ENCODE data around the gene POLE. TPM values are rescaled to one million over a fixed set of nuclear protein-coding genes. Genes with fewer than 3 reads are reported as not detected.

POLE gene
- total and polyA plus RNA-seq, 9 of the 15 experiments (the other 6 are each of a cell fraction or from before 2014, with no cell fraction given), result 2.4 to 154 (median 49.6) TPM

DNA sequence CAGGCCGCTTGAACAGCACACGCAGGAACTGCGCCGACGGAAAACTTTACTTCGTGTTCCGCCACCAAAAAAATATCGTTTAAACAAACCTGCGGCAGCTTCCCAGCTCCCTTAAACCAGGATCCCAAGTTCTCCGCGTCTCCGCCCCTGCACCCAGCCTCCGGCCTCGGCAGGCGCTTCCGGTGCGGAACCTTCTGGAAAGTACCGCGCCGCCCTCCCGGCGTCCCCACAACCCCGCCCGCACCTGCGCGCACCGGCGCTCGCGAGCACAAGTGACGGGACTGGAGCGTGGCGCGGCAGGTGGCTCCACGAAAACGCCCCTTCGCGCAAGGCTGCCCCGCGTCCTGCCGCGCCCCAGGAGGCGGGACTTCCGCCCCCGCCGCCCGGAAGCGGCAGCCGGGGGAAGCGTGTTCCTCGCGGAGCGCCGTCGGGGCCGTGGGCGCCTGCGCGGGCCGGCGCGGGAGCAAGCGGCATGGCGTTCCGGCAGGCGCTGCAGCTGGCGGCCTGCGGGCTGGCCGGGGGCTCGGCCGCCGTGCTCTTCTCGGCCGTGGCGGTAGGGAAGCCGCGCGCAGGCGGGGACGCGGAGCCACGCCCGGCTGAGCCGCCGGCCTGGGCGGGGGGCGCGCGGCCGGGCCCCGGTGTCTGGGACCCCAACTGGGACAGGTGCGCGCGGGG, 23.4 kb upstream of the POLE start, which contains the start of gene PGAM5 (continued):
- TF ChIP-seq, protein P1, sequence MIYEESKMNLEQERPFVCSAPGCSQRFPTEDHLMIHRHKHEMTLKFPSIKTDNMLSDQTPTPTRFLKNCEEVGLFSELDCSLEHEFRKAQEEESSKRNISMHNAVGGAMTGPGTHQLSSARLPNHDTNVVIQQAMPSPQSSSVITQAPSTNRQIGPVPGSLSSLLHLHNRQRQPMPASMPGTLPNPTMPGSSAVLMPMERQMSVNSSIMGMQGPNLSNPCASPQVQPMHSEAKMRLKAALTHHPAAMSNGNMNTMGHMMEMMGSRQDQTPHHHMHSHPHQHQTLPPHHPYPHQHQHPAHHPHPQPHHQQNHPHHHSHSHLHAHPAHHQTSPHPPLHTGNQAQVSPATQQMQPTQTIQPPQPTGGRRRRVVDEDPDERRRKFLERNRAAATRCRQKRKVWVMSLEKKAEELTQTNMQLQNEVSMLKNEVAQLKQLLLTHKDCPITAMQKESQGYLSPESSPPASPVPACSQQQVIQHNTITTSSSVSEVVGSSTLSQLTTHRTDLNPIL (CRISPR knock-in tag; IDR thresholded peaks at IDR 0.05), result no peak
- TF ChIP-seq ZNF121 (CRISPR knock-in tag; conservative IDR thresholded peaks at IDR 0.05), result no peak
- peak; percentile 33; the same call in 1 of the 2 replicates for TF ChIP-seq TOE1 (IDR thresholded peaks at IDR 0.05; ENCODE audit: borderline replicate concordance)
- no peak for TF ChIP-seq TOE1 (CRISPR knock-in tag; IDR thresholded peaks at IDR 0.05; ENCODE audit: borderline replicate concordance, low read depth)
- peak; percentile 74 for TF ChIP-seq POLR2AphosphoS5 (IDR thresholded peaks at IDR 0.05; ENCODE audit: control insufficient read depth, insufficient read depth, low read depth, low read length)
- peak; percentile 61 for TF ChIP-seq RBM22 (IDR thresholded peaks at IDR 0.05; ENCODE audit: low read depth, low read length, poor library complexity, severe bottlenecking)
- TF ChIP-seq XRCC4 (IDR thresholded peaks at IDR 0.05; ENCODE audit: extremely low read depth, insufficient read depth, insufficient read length), result no peak
- TF ChIP-seq, protein P2, sequence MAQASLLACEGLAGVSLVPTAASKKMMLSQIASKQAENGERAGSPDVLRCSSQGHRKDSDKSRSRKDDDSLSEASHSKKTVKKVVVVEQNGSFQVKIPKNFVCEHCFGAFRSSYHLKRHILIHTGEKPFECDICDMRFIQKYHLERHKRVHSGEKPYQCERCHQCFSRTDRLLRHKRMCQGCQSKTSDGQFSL (CRISPR knock-in tag; IDR thresholded peaks at IDR 0.05), result no peak
- TF ChIP-seq, protein P2 (tag; IDR thresholded peaks at IDR 0.05), result no peak
- TF ChIP-seq, protein P3, sequence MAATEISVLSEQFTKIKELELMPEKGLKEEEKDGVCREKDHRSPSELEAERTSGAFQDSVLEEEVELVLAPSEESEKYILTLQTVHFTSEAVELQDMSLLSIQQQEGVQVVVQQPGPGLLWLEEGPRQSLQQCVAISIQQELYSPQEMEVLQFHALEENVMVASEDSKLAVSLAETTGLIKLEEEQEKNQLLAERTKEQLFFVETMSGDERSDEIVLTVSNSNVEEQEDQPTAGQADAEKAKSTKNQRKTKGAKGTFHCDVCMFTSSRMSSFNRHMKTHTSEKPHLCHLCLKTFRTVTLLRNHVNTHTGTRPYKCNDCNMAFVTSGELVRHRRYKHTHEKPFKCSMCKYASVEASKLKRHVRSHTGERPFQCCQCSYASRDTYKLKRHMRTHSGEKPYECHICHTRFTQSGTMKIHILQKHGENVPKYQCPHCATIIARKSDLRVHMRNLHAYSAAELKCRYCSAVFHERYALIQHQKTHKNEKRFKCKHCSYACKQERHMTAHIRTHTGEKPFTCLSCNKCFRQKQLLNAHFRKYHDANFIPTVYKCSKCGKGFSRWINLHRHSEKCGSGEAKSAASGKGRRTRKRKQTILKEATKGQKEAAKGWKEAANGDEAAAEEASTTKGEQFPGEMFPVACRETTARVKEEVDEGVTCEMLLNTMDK (IDR thresholded peaks at IDR 0.05; ENCODE audit: borderline replicate concordance, insufficient read depth, low read depth, low read length, poor library complexity, severe bottlenecking), result no peak
